K562 (cell line): ENCODE measurements around the gene SAFB. TPM values are rescaled to one million over a fixed set of nuclear protein-coding genes. Genes with fewer than 3 reads are reported as not detected.
A peak's percentile ranks its signal among the peaks of the same experiment; 100 is the strongest.

ENCODE experiments used
- CHD2 ChIP-seq: IDR thresholded peaks from 2 replicates; pipeline ENCODE4 v1.6.1; 2011; ENCODE audit warnings: low read depth, low read length
- FOS ChIP-seq: IDR thresholded peaks from 3 replicates; pipeline ENCODE4 v1.6.1; 2011; ENCODE audit not compliant: insufficient read length; ENCODE audit errors: extremely low read depth
- HDAC3 ChIP-seq: fragments of 450-650 bp; IDR thresholded peaks from 2 replicates; pipeline ENCODE4 v1.6.1; 2018; ENCODE audit warnings: borderline replicate concordance, mild to moderate bottlenecking, moderate library complexity; ENCODE audit not compliant: partially characterized antibody
- HNRNPLL ChIP-seq: fragments of 200-400 bp; formaldehyde crosslinking; IDR thresholded peaks from 2 replicates; pipeline ENCODE4 v1.6.1; 2017; ENCODE audit warnings: low read length, low read depth, mild to moderate bottlenecking; ENCODE audit not compliant: poor library complexity, severe bottlenecking
- KLF13 ChIP-seq: fragments of 450-650 bp; IDR thresholded peaks from 2 replicates; pipeline ENCODE4 v1.6.1; 2016; ENCODE audit warnings: missing genetic modification characterization, low read depth, mild to moderate bottlenecking, missing compliant biosample characterization, moderate library complexity, borderline replicate concordance
- RBM22 ChIP-seq: fragments of 200-400 bp; formaldehyde crosslinking; IDR thresholded peaks from 2 replicates; pipeline ENCODE4 v1.6.1; 2018; ENCODE audit warnings: low read length, low read depth; ENCODE audit not compliant: poor library complexity, severe bottlenecking
- RBM25 ChIP-seq: fragments of 200-400 bp; formaldehyde crosslinking; IDR thresholded peaks from 2 replicates; pipeline ENCODE4 v1.6.1; 2018; ENCODE audit warnings: low read length, low read depth, moderate library complexity; ENCODE audit not compliant: severe bottlenecking
- RBM34 ChIP-seq: fragments of 200-400 bp; formaldehyde crosslinking; IDR thresholded peaks from 2 replicates; pipeline ENCODE4 v1.6.1; 2018; ENCODE audit warnings: low read length, borderline replicate concordance; ENCODE audit not compliant: insufficient read depth
- RUNX1 ChIP-seq: sonication (generic); IDR thresholded peaks from 2 replicates; pipeline ENCODE4 v1.6.1; 2016; ENCODE audit warnings: antibody characterized with exemption, low read depth
- SIRT6 ChIP-seq: IDR thresholded peaks from one replicate; pipeline ENCODE4 v1.6.1; 2012; ENCODE audit warnings: low read depth, mild to moderate bottlenecking, control low read depth, inconsistent platforms, low read length, moderate library complexity
- SMARCC2 ChIP-seq: fragments of 450-650 bp; IDR thresholded peaks from 2 replicates; pipeline ENCODE4 v1.6.1; 2017; ENCODE audit warnings: antibody characterized with exemption, moderate library complexity, mild to moderate bottlenecking, low read depth
- SP1 ChIP-seq: sonication (generic); formaldehyde crosslinking; IDR thresholded peaks from 2 replicates; pipeline ENCODE4 v1.8.1; 2022; ENCODE audit warnings: mild to moderate bottlenecking, missing genetic modification reagents
- YBX1 ChIP-seq: fragments of 450-650 bp; IDR thresholded peaks from 2 replicates; pipeline ENCODE4 v1.7.1; 2016; ENCODE audit warnings: mild to moderate bottlenecking
- ZNF134 ChIP-seq: fragments of 250-450 bp; sonication (Bioruptor Pico); conservative IDR thresholded peaks from 2 replicates; pipeline ENCODE4 v1.4.0; 2020
- ZNF668 ChIP-seq: fragments of 250-450 bp; sonication (Bioruptor Pico); IDR thresholded peaks from 2 replicates; pipeline ENCODE4 v1.8.0; 2022; ENCODE audit warnings: mild to moderate bottlenecking, inconsistent platforms
- polyA plus RNA-seq, 8 experiments: library from polyadenylated mRNA; depleted of rRNA in 4 of 8; stranded (reverse) in 5 of 8; unstranded in 3 of 8; fragments of >200 nt; fragmentation: Nextera tagmentation in 2 of 8; fragmentation: Illumina TruSeq in 1 of 8; extraction: Ambion mirVana in 2 of 8; extraction: Trizol in 1 of 8; gene quantifications; 2 replicates each; pipeline versions ENCODE4 v1.2.1 to v1.2.3, GENCODE V29; 2011 to 2014; ENCODE audit warnings: inconsistent platforms in 1 of 8, missing spikeins in 1 of 8
- total RNA-seq, 7 experiments: library from RNA; depleted of rRNA in 6 of 7; stranded (reverse); fragments of >200 nt in 6 of 7; fragmentation: Illumina TruSeq in 2 of 7; extraction: Trizol in 2 of 7; gene quantifications; 2 replicates each; pipeline versions ENCODE4 v1.2.1 to v1.2.3, GENCODE V29; 2011 to 2021; ENCODE audit warnings: low replicate concordance in 1 of 7
- TF ChIP-seq, protein P1 (sequence below), 2 experiments: fragments of 450-650 bp; IDR thresholded peaks; 2 replicates each; pipeline ENCODE4 v1.6.1; 2018; ENCODE audit warnings: mild to moderate bottlenecking in 2 of 2, low read depth in 1 of 2; ENCODE audit not compliant: partially characterized antibody in 2 of 2
- TF ChIP-seq, protein P2 (sequence below): fragments of 250-450 bp; sonication (Bioruptor Pico); IDR thresholded peaks from 2 replicates; pipeline ENCODE4 v1.4.0; 2020; ENCODE audit warnings: borderline replicate concordance
- TF ChIP-seq, protein P3 (sequence below): fragments of 250-450 bp; sonication (Bioruptor Pico); IDR thresholded peaks from 2 replicates; pipeline ENCODE4 v1.4.0; 2020; ENCODE audit warnings: mild to moderate bottlenecking, moderate library complexity, borderline replicate concordance

The SAFB gene
- total and polyA plus RNA-seq, 9 of the 15 experiments (the other 6 are each of a cell fraction or from before 2014, with no cell fraction given) = 1.1 to 151 (median 83.1) TPM

DNA sequence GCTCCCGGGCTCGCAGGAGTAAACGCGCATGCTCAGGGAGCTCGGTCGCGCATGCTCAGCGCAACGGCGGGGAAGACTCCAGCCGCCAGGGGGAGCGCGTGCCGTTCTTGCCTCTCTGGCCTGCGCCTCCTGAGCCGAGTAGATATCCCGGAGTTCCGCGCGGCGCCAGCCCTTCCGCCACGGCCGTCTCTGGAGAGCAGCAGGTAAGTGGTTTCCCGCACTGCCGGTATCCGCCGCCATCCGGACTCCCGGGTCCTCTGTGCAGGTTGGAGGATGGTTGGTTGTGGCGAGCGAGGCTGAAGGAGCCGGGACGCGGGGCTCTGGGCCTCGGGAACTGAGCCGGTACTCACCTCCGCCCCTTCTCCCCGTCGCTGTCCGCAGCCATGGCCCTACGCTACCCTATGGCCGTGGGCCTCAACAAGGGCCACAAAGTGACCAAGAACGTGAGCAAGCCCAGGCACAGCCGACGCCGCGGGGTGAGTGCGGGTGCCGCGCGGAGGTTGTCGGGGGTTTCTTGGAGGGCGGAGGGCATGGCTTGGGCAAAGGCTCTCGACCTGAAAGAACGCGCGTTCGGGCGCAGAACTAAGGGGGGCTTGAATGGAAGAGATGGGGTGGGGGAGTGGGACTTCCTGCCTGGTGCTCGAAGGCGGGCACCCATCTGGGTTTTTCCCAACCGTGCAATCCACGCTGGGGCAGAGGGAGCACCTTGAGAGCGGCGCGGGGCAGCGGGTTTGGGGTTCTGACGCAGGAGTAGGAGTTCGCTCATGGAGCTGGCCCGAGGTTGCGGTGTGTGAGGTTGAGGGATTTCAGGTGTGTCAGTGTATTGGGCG lies 67.5 kb downstream of the SAFB start, which contains the start of gene RPL36 (continued):
- TF ChIP-seq FOS (no peak), HDAC3 (no peak), SMARCC2 (no peak), HNRNPLL (peak; percentile 74), SIRT6 (no peak), KLF13 (tag) (peak; percentile 15; the same call in 1 of the 2 replicates), SP1 (CRISPR knock-in tag) (peak; percentile 86), RBM34 (no peak), ZNF668 (CRISPR knock-in tag) (no peak), RBM22 (peak; percentile 98), RUNX1 (no peak), RBM25 (no peak), YBX1 (no peak), CHD2 (no peak), ZNF134 (CRISPR knock-in tag) (no peak)
- TF ChIP-seq, protein P1, sequence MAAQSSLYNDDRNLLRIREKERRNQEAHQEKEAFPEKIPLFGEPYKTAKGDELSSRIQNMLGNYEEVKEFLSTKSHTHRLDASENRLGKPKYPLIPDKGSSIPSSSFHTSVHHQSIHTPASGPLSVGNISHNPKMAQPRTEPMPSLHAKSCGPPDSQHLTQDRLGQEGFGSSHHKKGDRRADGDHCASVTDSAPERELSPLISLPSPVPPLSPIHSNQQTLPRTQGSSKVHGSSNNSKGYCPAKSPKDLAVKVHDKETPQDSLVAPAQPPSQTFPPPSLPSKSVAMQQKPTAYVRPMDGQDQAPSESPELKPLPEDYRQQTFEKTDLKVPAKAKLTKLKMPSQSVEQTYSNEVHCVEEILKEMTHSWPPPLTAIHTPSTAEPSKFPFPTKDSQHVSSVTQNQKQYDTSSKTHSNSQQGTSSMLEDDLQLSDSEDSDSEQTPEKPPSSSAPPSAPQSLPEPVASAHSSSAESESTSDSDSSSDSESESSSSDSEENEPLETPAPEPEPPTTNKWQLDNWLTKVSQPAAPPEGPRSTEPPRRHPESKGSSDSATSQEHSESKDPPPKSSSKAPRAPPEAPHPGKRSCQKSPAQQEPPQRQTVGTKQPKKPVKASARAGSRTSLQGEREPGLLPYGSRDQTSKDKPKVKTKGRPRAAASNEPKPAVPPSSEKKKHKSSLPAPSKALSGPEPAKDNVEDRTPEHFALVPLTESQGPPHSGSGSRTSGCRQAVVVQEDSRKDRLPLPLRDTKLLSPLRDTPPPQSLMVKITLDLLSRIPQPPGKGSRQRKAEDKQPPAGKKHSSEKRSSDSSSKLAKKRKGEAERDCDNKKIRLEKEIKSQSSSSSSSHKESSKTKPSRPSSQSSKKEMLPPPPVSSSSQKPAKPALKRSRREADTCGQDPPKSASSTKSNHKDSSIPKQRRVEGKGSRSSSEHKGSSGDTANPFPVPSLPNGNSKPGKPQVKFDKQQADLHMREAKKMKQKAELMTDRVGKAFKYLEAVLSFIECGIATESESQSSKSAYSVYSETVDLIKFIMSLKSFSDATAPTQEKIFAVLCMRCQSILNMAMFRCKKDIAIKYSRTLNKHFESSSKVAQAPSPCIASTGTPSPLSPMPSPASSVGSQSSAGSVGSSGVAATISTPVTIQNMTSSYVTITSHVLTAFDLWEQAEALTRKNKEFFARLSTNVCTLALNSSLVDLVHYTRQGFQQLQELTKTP (IDR thresholded peaks at IDR 0.05; ENCODE audit: low read depth in 1 of 2, partially characterized antibody in 2 of 2) = peak; percentile 79 to 80
- TF ChIP-seq, protein P2, sequence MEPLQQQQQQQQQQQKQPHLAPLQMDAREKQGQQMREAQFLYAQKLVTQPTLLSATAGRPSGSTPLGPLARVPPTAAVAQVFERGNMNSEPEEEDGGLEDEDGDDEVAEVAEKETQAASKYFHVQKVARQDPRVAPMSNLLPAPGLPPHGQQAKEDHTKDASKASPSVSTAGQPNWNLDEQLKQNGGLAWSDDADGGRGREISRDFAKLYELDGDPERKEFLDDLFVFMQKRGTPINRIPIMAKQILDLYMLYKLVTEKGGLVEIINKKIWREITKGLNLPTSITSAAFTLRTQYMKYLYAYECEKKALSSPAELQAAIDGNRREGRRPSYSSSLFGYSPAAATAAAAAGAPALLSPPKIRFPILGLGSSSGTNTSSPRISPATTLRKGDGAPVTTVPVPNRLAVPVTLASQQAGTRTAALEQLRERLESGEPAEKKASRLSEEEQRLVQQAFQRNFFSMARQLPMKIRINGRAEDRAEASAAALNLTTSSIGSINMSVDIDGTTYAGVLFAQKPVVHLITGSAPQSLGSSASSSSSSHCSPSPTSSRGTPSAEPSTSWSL (CRISPR knock-in tag) = 0 out of 2 replicates have a peak, but pooled peaks have one; percentile 24
- TF ChIP-seq, protein P3, sequence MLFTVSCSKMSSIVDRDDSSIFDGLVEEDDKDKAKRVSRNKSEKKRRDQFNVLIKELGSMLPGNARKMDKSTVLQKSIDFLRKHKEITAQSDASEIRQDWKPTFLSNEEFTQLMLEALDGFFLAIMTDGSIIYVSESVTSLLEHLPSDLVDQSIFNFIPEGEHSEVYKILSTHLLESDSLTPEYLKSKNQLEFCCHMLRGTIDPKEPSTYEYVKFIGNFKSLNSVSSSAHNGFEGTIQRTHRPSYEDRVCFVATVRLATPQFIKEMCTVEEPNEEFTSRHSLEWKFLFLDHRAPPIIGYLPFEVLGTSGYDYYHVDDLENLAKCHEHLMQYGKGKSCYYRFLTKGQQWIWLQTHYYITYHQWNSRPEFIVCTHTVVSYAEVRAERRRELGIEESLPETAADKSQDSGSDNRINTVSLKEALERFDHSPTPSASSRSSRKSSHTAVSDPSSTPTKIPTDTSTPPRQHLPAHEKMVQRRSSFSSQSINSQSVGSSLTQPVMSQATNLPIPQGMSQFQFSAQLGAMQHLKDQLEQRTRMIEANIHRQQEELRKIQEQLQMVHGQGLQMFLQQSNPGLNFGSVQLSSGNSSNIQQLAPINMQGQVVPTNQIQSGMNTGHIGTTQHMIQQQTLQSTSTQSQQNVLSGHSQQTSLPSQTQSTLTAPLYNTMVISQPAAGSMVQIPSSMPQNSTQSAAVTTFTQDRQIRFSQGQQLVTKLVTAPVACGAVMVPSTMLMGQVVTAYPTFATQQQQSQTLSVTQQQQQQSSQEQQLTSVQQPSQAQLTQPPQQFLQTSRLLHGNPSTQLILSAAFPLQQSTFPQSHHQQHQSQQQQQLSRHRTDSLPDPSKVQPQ (CRISPR knock-in tag) = no peak
